ENCODE data around the gene LRIT1.
A peak's percentile ranks its signal among the peaks of the same experiment; 100 is the strongest.

LRIT1 gene

GRCh38 chr10:84269773-84270172, 28.4 kb upstream of the LRIT1 start:
- Histone ChIP-seq H3K18ac (ENCODE audit: low read length) (no peak overlapping the region), H3K36me3 (replicated peaks in 1 of 2; ENCODE audit: control insufficient read depth in 2 of 2, insufficient read depth in 2 of 2, low read length in 2 of 2) (no peaks in the 10 kb centered on the region), H4K8ac (ENCODE audit: low read depth, low read length) (no peak overlapping the region), H3K27me3 (ENCODE audit: control insufficient read depth in 3 of 3, insufficient read depth in 3 of 3, low read depth in 1 of 3, low read length in 3 of 3) (peaks cover 0 to 12% (median 0%) of the 10 kb centered on the region in 3 experiments), H3K79me1 (ENCODE audit: low read depth, low read length) (no peaks in the 10 kb centered on the region), H3K4ac (ENCODE audit: low read length) (no peak overlapping the region), H3K9ac (ENCODE audit: low read depth, low read length, poor library complexity) (no peak overlapping the region), H3K14ac (ENCODE audit: low read length) (no peak overlapping the region), H2AFZ (ENCODE audit: low read length) (no peak overlapping the region), H2BK15ac (ENCODE audit: low read length) (no peak overlapping the region), H3K4me2 (ENCODE audit: insufficient read depth, low read length, poor library complexity, severe bottlenecking) (no peak overlapping the region), H3K9me3 (replicated peaks in 1 of 2; ENCODE audit: control insufficient read depth in 2 of 2, insufficient read depth in 1 of 2, low read depth in 1 of 2, low read length in 2 of 2) (no peaks in the 10 kb centered on the region), H3K4me1 (ENCODE audit: control insufficient read depth in 2 of 2, insufficient read depth in 1 of 2, low read depth in 1 of 2, low read length in 2 of 2) (peaks cover 1 to 6% of the 10 kb centered on the region in 2 donors), H3K4me3 (ENCODE audit: low read length in 2 of 2) (no peak overlapping the region), H2BK5ac (ENCODE audit: low read length) (no peak overlapping the region), H2AK5ac (ENCODE audit: low read depth, low read length) (no peak overlapping the region), H3K23ac (ENCODE audit: low read depth, low read length, poor library complexity) (no peak overlapping the region), H2BK12ac (ENCODE audit: low read length) (no peak overlapping the region), H4K91ac (ENCODE audit: low read depth, low read length, poor library complexity) (no peak overlapping the region), H2BK120ac (ENCODE audit: low read depth, low read length) (no peak overlapping the region), H3K27ac (replicated peaks; ENCODE audit: low read length) (no peak overlapping the region)
- WGBS, 2 donors (ENCODE audit: extremely low coverage in 2 of 2, insufficient read length in 2 of 2, insufficient replicate concordance in 1 of 2), result no CpG with 5 or more reads among the region's 2 CpGs
- DNase-seq (ENCODE audit: low spot score), result no peak

- no peak overlapping the region for H2AK5ac ChIP-seq (ENCODE audit: low read depth, low read length)
- peaks cover 1 to 6% of the 10 kb centered on the region in 2 donors for H3K4me1 ChIP-seq (ENCODE audit: control insufficient read depth in 2 of 2, insufficient read depth in 1 of 2, low read depth in 1 of 2, low read length in 2 of 2)
- H3K9ac ChIP-seq (ENCODE audit: low read depth, low read length, poor library complexity), result no peak overlapping the region
- H3K27ac ChIP-seq (replicated peaks; ENCODE audit: low read length), result no peak overlapping the region
- no peak overlapping the region for H3K14ac ChIP-seq (ENCODE audit: low read length)
- H3K27me3 ChIP-seq (ENCODE audit: control insufficient read depth in 3 of 3, insufficient read depth in 3 of 3, low read depth in 1 of 3, low read length in 3 of 3), result peaks cover 0 to 12% (median 0%) of the 10 kb centered on the region in 3 experiments
- H4K91ac ChIP-seq (ENCODE audit: low read depth, low read length, poor library complexity), result no peak overlapping the region
- no peak overlapping the region for H4K8ac ChIP-seq (ENCODE audit: low read depth, low read length)
- no peak overlapping the region for H2BK15ac ChIP-seq (ENCODE audit: low read length)
- no peak overlapping the region for H3K4ac ChIP-seq (ENCODE audit: low read length)
- no peak overlapping the region for H2BK120ac ChIP-seq (ENCODE audit: low read depth, low read length)
- H3K9me3 ChIP-seq (replicated peaks in 1 of 2; ENCODE audit: control insufficient read depth in 2 of 2, insufficient read depth in 1 of 2, low read depth in 1 of 2, low read length in 2 of 2), result no peaks in the 10 kb centered on the region
- no peak overlapping the region for H2BK12ac ChIP-seq (ENCODE audit: low read length)
- H2AFZ ChIP-seq (ENCODE audit: low read length), result no peak overlapping the region
- no peak for DNase-seq (ENCODE audit: low spot score)
- H3K4me3 ChIP-seq (ENCODE audit: low read length in 2 of 2), result no peak overlapping the region
- no peak overlapping the region for H2BK5ac ChIP-seq (ENCODE audit: low read length)
- no CpG with 5 or more reads among the region's 1 CpG for WGBS, 2 donors (ENCODE audit: extremely low coverage in 2 of 2, insufficient read length in 2 of 2, insufficient replicate concordance in 1 of 2)
- H3K4me2 ChIP-seq (ENCODE audit: insufficient read depth, low read length, poor library complexity, severe bottlenecking), result no peak overlapping the region
- H3K18ac ChIP-seq (ENCODE audit: low read length), result no peak overlapping the region
- H3K23ac ChIP-seq (ENCODE audit: low read depth, low read length, poor library complexity), result no peak overlapping the region
- H3K36me3 ChIP-seq (replicated peaks in 1 of 2; ENCODE audit: control insufficient read depth in 2 of 2, insufficient read depth in 2 of 2, low read length in 2 of 2), result no peaks in the 10 kb centered on the region
- H3K79me1 ChIP-seq (ENCODE audit: low read depth, low read length), result no peaks in the 10 kb centered on the region
Measured at GRCh38 chr10:84269162-84269561, 27.8 kb upstream of the LRIT1 start.

- H3K18ac ChIP-seq (ENCODE audit: low read length), result no peak overlapping the region
- H3K4me1 ChIP-seq (ENCODE audit: control insufficient read depth in 2 of 2, insufficient read depth in 1 of 2, low read depth in 1 of 2, low read length in 2 of 2), result peaks cover 1 to 6% of the 10 kb centered on the region in 2 donors
- H3K4me2 ChIP-seq (ENCODE audit: insufficient read depth, low read length, poor library complexity, severe bottlenecking), result no peak overlapping the region
- peaks cover 0 to 10% (median 0%) of the 10 kb centered on the region in 3 experiments for H3K27me3 ChIP-seq (ENCODE audit: control insufficient read depth in 3 of 3, insufficient read depth in 3 of 3, low read depth in 1 of 3, low read length in 3 of 3)
- no CpG with 5 or more reads among the region's 7 CpGs for WGBS, 2 donors (ENCODE audit: extremely low coverage in 2 of 2, insufficient read length in 2 of 2, insufficient replicate concordance in 1 of 2)
- no peak overlapping the region for H3K27ac ChIP-seq (replicated peaks; ENCODE audit: low read length)
- H2BK12ac ChIP-seq (ENCODE audit: low read length), result no peak overlapping the region
- H3K4ac ChIP-seq (ENCODE audit: low read length), result no peak overlapping the region
- H2AFZ ChIP-seq (ENCODE audit: low read length), result peak overlapping the region; percentile 34
- H4K91ac ChIP-seq (ENCODE audit: low read depth, low read length, poor library complexity), result no peak overlapping the region
- no peak overlapping the region for H2AK5ac ChIP-seq (ENCODE audit: low read depth, low read length)
- H3K36me3 ChIP-seq (replicated peaks in 1 of 2; ENCODE audit: control insufficient read depth in 2 of 2, insufficient read depth in 2 of 2, low read length in 2 of 2), result no peaks in the 10 kb centered on the region
- H3K9me3 ChIP-seq (replicated peaks in 1 of 2; ENCODE audit: control insufficient read depth in 2 of 2, insufficient read depth in 1 of 2, low read depth in 1 of 2, low read length in 2 of 2), result no peaks in the 10 kb centered on the region
- H3K9ac ChIP-seq (ENCODE audit: low read depth, low read length, poor library complexity), result no peak overlapping the region
- H2BK5ac ChIP-seq (ENCODE audit: low read length), result no peak overlapping the region
- H2BK120ac ChIP-seq (ENCODE audit: low read depth, low read length), result no peak overlapping the region
- H3K4me3 ChIP-seq (ENCODE audit: low read length in 2 of 2), result no peak overlapping the region
- H4K8ac ChIP-seq (ENCODE audit: low read depth, low read length), result no peak overlapping the region
- H3K23ac ChIP-seq (ENCODE audit: low read depth, low read length, poor library complexity), result no peak overlapping the region
- peak; percentile 29 for DNase-seq (ENCODE audit: low spot score)
- no peak overlapping the region for H3K14ac ChIP-seq (ENCODE audit: low read length)
- H2BK15ac ChIP-seq (ENCODE audit: low read length), result no peak overlapping the region
- no peaks in the 10 kb centered on the region for H3K79me1 ChIP-seq (ENCODE audit: low read depth, low read length)
Measured at GRCh38 chr10:84267503-84268126, 26.3 kb upstream of the LRIT1 start.

- Histone ChIP-seq H3K27me3 (ENCODE audit: control insufficient read depth in 3 of 3, insufficient read depth in 3 of 3, low read depth in 1 of 3, low read length in 3 of 3) (peaks cover 0 to 28% (median 0%) of the 10 kb centered on the region in 3 experiments), H2AK5ac (ENCODE audit: low read depth, low read length) (no peak overlapping the region), H3K14ac (ENCODE audit: low read length) (no peak overlapping the region), H3K36me3 (replicated peaks in 1 of 2; ENCODE audit: control insufficient read depth in 2 of 2, insufficient read depth in 2 of 2, low read length in 2 of 2) (no peaks in the 10 kb centered on the region), H4K8ac (ENCODE audit: low read depth, low read length) (no peak overlapping the region), H3K23ac (ENCODE audit: low read depth, low read length, poor library complexity) (no peak overlapping the region), H3K4ac (ENCODE audit: low read length) (no peak overlapping the region), H2BK15ac (ENCODE audit: low read length) (no peak overlapping the region), H4K91ac (ENCODE audit: low read depth, low read length, poor library complexity) (no peak overlapping the region), H3K79me1 (ENCODE audit: low read depth, low read length) (no peaks in the 10 kb centered on the region), H3K27ac (replicated peaks; ENCODE audit: low read length) (no peak overlapping the region), H3K18ac (ENCODE audit: low read length) (peak overlapping the region; percentile 63), H3K4me1 (ENCODE audit: control insufficient read depth in 2 of 2, insufficient read depth in 1 of 2, low read depth in 1 of 2, low read length in 2 of 2) (peaks cover 1 to 6% of the 10 kb centered on the region in 2 donors), H2BK120ac (ENCODE audit: low read depth, low read length) (no peak overlapping the region), H3K9ac (ENCODE audit: low read depth, low read length, poor library complexity) (no peak overlapping the region), H3K4me2 (ENCODE audit: insufficient read depth, low read length, poor library complexity, severe bottlenecking) (no peak overlapping the region), H3K4me3 (ENCODE audit: low read length in 2 of 2) (no peak overlapping the region), H3K9me3 (replicated peaks in 1 of 2; ENCODE audit: control insufficient read depth in 2 of 2, insufficient read depth in 1 of 2, low read depth in 1 of 2, low read length in 2 of 2) (no peaks in the 10 kb centered on the region), H2BK12ac (ENCODE audit: low read length) (no peak overlapping the region), H2BK5ac (ENCODE audit: low read length) (no peak overlapping the region), H2AFZ (ENCODE audit: low read length) (no peak overlapping the region)
- DNase-seq (ENCODE audit: low spot score), result no peak
- no CpG with 5 or more reads among the region's 4 CpGs for WGBS, 2 donors (ENCODE audit: extremely low coverage in 2 of 2, insufficient read length in 2 of 2, insufficient replicate concordance in 1 of 2)
Measured at GRCh38 chr10:84265418-84265817, 24.1 kb upstream of the LRIT1 start.

All from neuronal stem cell (in vitro differentiated cells).